ENCODE results near the gene CTSS. TPM values are rescaled to one million over a fixed set of nuclear protein-coding genes. Genes with fewer than 3 reads are reported as not detected.

The CTSS gene
- polyA plus RNA-seq (2012; ENCODE audit: insufficient read depth, insufficient read length, low read depth), result 1.5 TPM

- Histone ChIP-seq H3K4me3 (ENCODE audit: low read depth, low read length) (no peak within 1 kb of the TSS), H3K36me3 (no peaks in the 10 kb centered on the region), H3K4me1 (no peaks in the 10 kb centered on the region), H3K27me3 (no peaks in the 10 kb centered on the region), H3K9me3 (no peaks in the 10 kb centered on the region)
- TF ChIP-seq CTCF (IDR thresholded peaks at IDR 0.05; ENCODE audit: low read depth, low read length), result no peak
- no peak for DNase-seq
Observed at GRCh38 chr1:150765296-150765976, at the start of gene CTSS. TSS of gene CTSS (minus strand) at chr1:150765778. CDS start at chr1:150764763, 1,015 bp downstream.

- no peaks in the 10 kb centered on the region for H3K9me3 ChIP-seq
- TF ChIP-seq CTCF (IDR thresholded peaks at IDR 0.05; ENCODE audit: low read depth, low read length), result peak; percentile 90
- H3K36me3 ChIP-seq, result peaks cover 40% of the 10 kb centered on the region
- H3K4me1 ChIP-seq, result no peaks in the 10 kb centered on the region
- H3K27me3 ChIP-seq, result no peaks in the 10 kb centered on the region
- peak; percentile 70 for DNase-seq
- no peak overlapping the region for H3K4me3 ChIP-seq (ENCODE audit: low read depth, low read length)
Observed at GRCh38 chr1:150813028-150813707, 47.6 kb upstream of the CTSS start.

GRCh38 chr1:150810958-150811659, 45.5 kb upstream of the CTSS start:
- no peak overlapping the region for H3K4me3 ChIP-seq (ENCODE audit: low read depth, low read length)
- no peaks in the 10 kb centered on the region for H3K9me3 ChIP-seq
- no peak for DNase-seq
- peaks cover 27% of the 10 kb centered on the region for H3K36me3 ChIP-seq
- H3K27me3 ChIP-seq, result no peaks in the 10 kb centered on the region
- no peaks in the 10 kb centered on the region for H3K4me1 ChIP-seq
- TF ChIP-seq CTCF (IDR thresholded peaks at IDR 0.05; ENCODE audit: low read depth, low read length), result no peak

- Histone ChIP-seq H3K4me1 (no peaks in the 10 kb centered on the region), H3K36me3 (peaks cover 25% of the 10 kb centered on the region), H3K27me3 (no peaks in the 10 kb centered on the region), H3K9me3 (no peaks in the 10 kb centered on the region), H3K4me3 (ENCODE audit: low read depth, low read length) (no peak overlapping the region)
- DNase-seq, result no peak
- TF ChIP-seq CTCF (IDR thresholded peaks at IDR 0.05; ENCODE audit: low read depth, low read length), result no peak
Observed at GRCh38 chr1:150809651-150810050, 44.1 kb upstream of the CTSS start.

GRCh38 chr1:150808846-150809245, 43.3 kb upstream of the CTSS start:
- no peaks in the 10 kb centered on the region for H3K4me1 ChIP-seq
- TF ChIP-seq CTCF (IDR thresholded peaks at IDR 0.05; ENCODE audit: low read depth, low read length), result no peak
- no peak for DNase-seq
- no peaks in the 10 kb centered on the region for H3K27me3 ChIP-seq
- peaks cover 22% of the 10 kb centered on the region for H3K36me3 ChIP-seq
- no peak overlapping the region for H3K4me3 ChIP-seq (ENCODE audit: low read depth, low read length)
- no peaks in the 10 kb centered on the region for H3K9me3 ChIP-seq
